ENCODE results near the gene PTPRQ.

PTPRQ gene

GRCh38 chr12:80512781-80513180, 68.7 kb downstream of the PTPRQ start:
- no peak for DNase-seq (ENCODE audit: low read depth)
- no peak overlapping the region for H3K4me3 ChIP-seq (ENCODE audit: low read depth, low read length)
- TF ChIP-seq CTCF (IDR thresholded peaks at IDR 0.05; ENCODE audit: low read depth, low read length, missing control alignments), result no peak

GRCh38 chr12:80513211-80513610, 69.2 kb downstream of the PTPRQ start:
- no peak for TF ChIP-seq CTCF (IDR thresholded peaks at IDR 0.05; ENCODE audit: low read depth, low read length, missing control alignments)
- H3K4me3 ChIP-seq (ENCODE audit: low read depth, low read length), result no peak overlapping the region
- DNase-seq (ENCODE audit: low read depth), result no peak

- no peak for DNase-seq (ENCODE audit: low read depth)
- TF ChIP-seq CTCF (IDR thresholded peaks at IDR 0.05; ENCODE audit: low read depth, low read length, missing control alignments), result no peak
- H3K4me3 ChIP-seq (ENCODE audit: low read depth, low read length), result no peak overlapping the region
Observed at GRCh38 chr12:80517655-80518054, 73.6 kb downstream of the PTPRQ start.

- H3K4me3 ChIP-seq (ENCODE audit: low read depth, low read length), result no peak overlapping the region
- no peak for TF ChIP-seq CTCF (IDR thresholded peaks at IDR 0.05; ENCODE audit: low read depth, low read length, missing control alignments)
- DNase-seq (ENCODE audit: low read depth), result no peak
Observed at GRCh38 chr12:80531646-80532045, 87.6 kb downstream of the PTPRQ start.

- DNase-seq (ENCODE audit: low read depth), result no peak
- no peak for TF ChIP-seq CTCF (IDR thresholded peaks at IDR 0.05; ENCODE audit: low read depth, low read length, missing control alignments)
- no peak overlapping the region for H3K4me3 ChIP-seq (ENCODE audit: low read depth, low read length)
Observed at GRCh38 chr12:80539029-80539428, 95.0 kb downstream of the PTPRQ start.

- TF ChIP-seq CTCF (IDR thresholded peaks at IDR 0.05; ENCODE audit: low read depth, low read length, missing control alignments), result no peak
- no peak for DNase-seq (ENCODE audit: low read depth)
Observed at GRCh38 chr12:80549298-80549697, 105.3 kb downstream of the PTPRQ start.

GRCh38 chr12:80551897-80552296, 107.9 kb downstream of the PTPRQ start:
- no peak for TF ChIP-seq CTCF (IDR thresholded peaks at IDR 0.05; ENCODE audit: low read depth, low read length, missing control alignments)
- DNase-seq (ENCODE audit: low read depth), result no peak
- no peak overlapping the region for H3K4me3 ChIP-seq (ENCODE audit: low read depth, low read length)

More at GRCh38 chr12:80549298-80549697, 105.3 kb downstream of the PTPRQ start:
- H3K4me3 ChIP-seq (ENCODE audit: low read depth, low read length), result no peak overlapping the region
